GM19463 (cell line): ENCODE data around the gene GLS2.
A peak's percentile ranks its signal among the peaks of the same experiment; 100 is the strongest.
"Not testable (repeated sequence)": the region's sequence is repeated elsewhere in the genome, so short reads cannot be mapped to it uniquely, and the experiment has no call there.

ENCODE experiments used
- ATAC-seq: cut with Tn5 transposase; IDR thresholded peaks from one replicate; pipeline ENCODE4 v1.9.1; 2021; ENCODE audit warnings: mild to moderate bottlenecking, moderate library complexity; ENCODE audit not compliant: unreplicated experiment

Gene GLS2

DNA sequence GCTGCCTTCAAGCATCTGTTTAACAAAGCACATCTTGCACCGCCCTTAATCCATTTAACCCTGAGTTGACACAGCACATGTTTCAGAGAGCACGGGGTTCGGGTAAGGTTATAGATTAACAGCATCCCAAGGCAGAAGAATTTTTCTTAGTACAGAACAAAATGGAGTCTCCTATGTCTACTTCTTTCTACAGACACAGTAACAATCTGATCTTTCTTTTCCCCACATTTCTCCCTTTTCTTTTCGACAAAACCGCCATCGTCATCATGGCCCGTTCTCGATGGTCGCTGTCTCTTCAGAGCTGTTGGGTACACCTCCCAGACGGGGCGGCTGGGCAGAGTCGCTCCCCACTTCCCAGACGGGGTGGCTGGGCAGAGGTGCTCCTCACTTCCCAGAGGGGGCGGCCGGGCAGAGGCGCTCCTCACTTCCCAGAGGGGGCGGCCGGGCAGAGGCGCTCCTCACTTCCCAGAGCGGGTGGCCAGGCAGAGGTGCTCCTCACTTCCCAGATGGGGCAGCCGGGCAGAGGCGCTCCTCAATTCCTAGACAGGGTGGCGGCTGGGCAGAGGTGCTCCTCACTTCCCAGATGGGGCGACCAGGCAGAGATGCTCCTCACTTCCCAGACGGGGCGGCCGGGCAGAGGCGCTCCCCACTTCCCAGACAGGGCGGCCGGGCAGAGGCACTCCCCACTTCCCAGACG lies 5.6 kb upstream of the GLS2 start:
- not testable (repeated sequence) for ATAC-seq

DNA sequence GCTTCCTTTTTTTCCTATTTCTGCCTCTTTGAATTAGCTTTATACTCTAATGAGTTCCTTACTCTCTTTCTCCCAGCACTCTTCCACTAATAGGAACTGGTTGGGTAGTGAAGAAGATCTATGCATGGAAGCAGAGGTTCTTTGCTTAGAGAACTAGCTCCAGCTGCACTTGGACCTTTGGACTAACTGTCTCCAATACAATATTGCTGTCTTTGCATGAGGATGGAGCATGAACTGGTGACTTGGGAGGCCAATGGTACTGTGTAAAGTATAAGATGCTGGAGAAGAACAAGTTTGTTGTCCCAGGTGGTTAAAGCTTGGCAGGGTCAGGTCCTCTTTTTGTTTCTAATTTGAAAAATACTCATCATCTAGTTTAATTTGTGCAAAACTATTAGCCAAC lies 2.4 kb upstream of the GLS2 start:
- ATAC-seq, result no peak

DNA sequence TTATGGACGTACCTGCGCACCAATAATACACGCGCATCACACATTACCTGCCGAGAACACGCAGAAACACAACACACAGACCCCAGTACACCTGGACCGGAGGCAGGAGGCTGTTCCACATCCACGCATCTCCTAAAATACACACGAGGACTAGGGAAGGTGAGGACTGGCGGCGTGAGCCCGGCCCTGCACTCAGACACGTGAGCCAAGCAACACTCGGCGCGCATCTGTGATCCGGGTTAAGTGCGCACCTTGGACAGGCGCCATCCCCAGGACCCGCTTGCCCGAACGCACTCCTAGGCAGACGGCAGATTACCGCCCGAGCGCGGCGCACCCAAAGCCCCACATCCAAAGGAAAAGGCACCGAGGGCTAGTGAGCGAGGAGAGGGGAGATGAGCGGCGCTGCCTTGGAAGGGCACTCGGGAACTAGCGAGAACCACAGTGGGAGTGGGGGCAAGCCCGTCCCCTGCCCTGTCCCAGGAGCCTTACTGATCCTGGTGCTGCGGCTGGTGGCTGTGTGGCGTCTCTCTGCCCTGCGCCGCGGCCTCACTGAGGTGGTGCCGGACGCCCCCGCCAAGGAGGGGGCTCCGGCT lies 417 bp downstream of the GLS2 start:
- ATAC-seq, result peak; percentile 32

DNA sequence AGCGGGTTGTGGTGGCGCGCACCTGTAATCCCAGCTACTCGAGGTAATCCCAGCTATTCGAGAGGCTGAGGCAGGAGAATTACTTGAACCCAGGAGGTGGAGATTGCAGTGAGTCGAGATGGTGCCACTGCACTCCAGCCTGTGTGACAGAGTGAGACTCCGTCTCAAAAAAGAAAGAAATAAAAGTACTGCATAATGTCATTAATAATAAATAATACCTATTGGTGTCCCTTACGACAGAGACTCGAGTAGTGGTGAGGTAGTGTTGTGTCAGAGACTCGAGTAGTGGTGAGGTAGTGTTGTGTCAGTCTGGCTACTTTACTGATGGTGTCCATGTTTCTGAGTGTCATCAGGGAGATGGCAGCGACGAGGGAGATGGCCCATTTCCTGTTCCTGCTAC lies 1.3 kb downstream of the GLS2 start:
- no peak for ATAC-seq

DNA sequence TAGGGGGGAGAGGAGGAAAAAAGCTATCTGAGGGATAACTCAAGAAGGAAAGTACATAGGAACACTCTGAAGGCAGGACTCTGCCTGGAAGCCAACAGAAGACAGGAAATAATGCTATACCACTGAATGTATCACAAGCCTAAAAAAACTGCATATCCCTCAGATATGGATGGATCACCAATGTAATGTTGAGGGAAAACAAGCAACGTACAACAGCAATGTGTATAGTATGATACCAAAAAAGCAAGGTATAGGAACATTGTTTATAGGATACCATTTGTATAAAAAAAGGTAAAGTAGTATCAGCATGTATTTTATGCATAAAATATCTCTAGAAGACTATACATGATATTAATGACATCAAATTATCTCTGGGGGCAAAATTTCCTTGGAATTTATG lies 3.4 kb downstream of the GLS2 start:
- ATAC-seq, result no peak

DNA sequence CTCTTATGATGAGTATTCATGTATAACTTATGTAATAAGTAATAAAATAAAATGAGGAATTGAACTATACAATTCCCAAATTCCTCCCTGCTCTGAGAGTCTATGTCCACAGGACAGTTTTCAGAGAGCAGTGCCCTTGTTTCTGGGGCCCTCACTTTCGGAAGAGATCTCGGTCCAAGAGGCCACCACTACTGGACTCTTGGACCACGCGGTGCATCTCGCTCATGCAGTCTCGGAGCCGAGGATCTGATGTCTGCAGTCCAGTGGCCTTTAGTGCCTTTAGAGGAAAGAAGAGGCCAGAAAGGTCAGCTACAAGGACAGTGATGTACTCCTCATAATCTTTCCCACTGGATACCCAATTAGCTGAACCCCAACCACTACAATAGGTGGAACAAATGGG lies 8.3 kb downstream of the GLS2 start:
- ATAC-seq, result no peak

DNA sequence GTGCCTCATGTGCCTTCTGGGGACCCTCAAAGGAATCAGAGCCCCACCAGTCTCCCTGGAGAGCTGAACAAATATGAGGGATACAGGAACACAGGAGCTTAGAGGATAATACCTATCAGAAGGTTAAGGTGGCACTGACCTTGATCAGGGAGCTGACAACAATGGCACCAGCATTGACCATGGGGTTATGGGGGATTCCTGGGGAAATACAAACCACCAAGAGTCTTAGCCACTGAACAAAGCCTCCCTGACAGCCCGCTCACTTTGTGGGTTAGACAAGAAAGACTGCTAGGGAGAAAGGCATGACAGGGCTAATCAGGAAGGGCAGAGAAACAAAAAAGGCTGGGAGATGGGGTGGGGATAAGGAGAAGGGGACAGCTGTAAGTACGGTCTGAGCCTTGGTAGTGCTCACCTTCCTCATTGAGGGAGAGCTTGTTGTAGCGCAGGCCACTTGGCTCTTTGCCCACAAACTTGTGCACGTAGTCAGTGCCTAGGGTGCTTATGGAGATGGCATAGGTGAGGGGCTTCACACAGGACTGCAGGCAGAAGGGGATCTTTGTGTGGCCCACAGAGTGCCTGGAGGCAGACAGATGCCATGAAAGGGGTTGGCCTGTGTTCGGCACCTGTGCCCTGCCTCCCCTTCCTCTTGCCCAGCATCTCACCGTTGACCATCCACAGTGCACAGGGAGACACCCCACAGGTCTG lies 10.3 kb downstream of the GLS2 start:
- no peak for ATAC-seq

DNA sequence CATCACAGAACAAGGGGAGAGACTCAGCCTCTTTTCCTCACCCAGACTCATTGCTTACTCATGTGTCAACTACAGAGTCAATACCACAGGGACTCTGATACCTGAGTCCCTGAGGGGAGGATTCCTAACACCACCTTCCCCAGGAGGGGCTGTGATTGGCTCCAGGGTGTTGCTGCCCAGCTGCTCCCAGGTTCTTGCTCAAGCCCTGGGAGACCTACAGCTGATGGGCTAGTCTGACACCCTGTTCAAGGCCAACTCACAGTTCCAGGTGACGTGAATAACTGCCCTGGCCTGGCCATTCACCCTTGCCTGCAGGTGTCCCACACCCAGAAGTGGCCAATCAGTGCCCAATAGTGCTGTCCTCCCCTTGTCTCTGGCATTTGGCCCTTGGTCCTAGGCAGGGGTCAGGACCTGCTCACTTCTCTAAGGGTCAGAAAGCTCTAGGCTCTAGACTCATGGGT lies 11.0 kb downstream of the GLS2 start:
- ATAC-seq, result no peak

DNA sequence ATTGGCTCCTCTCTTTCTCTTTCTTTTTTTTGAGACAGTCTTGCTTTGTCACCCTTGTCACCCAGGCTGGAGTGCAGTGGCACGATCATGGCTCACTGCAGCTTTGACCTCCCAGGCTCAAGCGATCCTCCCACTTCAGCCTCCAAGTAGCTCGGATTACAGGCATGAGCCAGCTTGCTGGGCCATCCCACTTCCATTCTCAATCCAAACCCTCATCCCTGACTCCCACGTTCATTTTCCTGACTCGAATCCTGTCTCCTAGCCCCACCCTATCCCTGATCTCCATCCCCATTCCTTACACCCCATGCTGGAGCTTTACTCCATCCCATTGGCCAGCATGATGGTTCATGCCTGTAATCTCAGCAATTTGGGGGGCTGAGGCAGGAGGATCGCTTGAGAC lies 11.8 kb downstream of the GLS2 start:
- no peak for ATAC-seq

DNA sequence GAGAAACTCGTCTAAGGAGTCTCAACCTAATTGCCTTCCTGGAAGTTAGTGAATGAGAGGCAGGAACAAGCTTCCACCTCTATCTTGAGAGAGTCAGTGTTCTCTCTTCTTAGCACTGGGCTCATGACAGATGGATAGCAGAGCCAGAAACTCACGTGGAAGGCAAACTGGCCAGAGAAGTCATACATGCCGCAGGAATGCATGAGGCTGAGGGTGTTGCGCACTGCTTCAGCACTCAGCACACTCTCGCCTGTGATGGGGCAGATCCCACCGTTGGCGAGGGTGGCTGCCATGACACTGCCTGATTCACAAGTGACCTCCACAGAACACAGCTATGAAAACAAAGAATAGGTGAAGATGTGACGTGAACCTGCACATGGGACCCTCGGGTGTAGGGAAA lies 13.6 kb downstream of the GLS2 start:
- no peak for ATAC-seq

DNA sequence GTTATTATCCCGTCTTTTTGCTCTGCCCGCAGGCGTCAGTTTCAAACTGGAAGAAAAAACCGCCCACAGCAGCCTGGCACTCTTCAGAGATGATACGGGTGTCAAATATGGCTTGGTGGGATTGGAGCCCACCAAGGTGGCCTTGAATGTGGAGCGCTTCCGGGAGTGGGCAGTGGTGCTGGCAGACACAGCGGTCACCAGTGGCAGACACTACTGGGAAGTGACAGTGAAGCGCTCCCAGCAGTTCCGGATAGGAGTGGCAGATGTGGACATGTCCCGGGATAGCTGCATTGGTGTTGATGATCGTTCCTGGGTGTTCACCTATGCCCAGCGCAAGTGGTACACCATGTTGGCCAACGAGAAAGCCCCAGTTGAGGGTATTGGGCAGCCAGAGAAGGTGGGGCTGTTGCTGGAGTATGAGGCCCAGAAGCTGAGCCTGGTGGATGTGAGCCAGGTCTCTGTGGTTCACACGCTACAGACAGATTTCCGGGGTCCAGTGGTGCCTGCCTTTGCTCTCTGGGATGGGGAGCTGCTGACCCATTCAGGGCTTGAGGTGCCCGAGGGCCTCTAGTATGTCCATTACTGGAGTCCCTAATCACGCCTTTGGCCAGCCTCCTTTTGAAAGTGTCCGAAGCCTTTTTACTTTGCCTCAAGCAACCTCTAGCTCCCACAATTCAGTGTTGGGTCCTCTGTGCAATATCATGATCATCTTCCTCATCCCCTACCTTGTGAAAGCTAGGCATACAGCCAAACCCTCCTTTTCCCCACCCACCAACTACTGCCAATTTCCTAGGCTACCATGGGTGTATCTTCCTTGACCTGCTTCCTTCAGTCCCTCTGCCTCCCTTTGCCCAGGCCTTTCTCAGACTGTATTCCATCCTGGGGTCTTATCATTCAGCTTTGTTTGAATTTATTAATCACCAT lies 18.7 kb downstream of the GLS2 start:
- ATAC-seq, result no peak

DNA sequence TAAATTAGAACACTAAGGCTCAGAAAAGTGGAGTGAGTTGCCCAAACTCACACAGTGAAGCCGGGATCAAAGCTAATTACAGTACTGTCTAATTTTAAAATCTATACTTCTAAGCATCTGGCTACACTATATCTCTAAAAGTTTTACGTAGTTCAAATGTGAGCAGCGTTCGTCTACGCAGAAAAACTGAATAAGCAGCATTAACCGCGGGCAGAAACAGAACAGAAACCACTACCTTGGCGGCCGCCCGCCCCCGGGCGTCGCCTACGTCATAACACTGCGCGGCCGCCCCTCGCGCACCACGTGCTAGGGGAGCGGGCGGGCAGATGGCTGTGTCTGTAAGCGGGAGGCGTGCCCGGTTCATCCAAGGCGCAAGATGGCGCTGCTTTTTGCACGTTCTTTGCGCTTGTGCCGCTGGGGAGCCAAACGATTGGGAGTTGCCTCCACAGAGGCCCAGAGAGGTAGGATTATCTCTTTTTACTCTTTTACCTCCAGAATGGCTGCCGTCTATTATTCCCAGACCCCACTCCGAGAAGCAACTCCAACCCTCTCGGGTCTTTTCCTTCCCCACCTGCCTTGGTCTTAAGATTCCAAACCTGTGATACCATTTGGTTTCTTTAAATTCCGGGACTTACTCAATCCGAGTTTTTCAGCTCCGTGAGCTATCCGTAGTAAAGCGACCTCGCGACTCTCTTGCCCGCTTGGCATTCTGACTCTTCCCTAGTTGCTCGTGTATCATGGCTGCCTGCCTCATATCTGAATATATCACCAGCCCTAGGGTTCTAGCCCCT lies 19.6 kb downstream of the GLS2 start, which contains the start of gene SPRYD4:
TSS of gene SPRYD4 (plus strand) at position 363 of the 791 bp plus-strand sequence. CDS start at position 377, 14 bp downstream.
- ATAC-seq, result peak; percentile 94

DNA sequence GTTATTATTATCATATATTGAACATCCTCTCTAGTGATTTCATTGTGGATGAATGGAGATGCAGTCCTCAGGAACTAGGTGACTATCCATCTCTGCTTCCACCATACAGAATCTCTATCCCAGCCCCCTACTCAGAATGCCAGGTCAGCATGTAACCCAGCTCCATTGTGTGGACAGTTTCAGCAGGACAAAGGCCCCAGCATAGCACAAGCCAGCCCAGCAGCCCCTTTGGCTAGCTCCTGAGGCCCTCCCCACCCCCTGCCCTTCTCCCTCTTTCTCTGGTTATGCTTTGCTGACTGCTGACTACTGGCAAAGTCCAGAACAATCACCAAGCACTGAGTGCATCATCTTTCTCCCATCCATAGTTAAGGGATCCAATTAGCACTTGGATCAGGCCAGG lies 25.4 kb downstream of the GLS2 start:
- ATAC-seq, result no peak

DNA sequence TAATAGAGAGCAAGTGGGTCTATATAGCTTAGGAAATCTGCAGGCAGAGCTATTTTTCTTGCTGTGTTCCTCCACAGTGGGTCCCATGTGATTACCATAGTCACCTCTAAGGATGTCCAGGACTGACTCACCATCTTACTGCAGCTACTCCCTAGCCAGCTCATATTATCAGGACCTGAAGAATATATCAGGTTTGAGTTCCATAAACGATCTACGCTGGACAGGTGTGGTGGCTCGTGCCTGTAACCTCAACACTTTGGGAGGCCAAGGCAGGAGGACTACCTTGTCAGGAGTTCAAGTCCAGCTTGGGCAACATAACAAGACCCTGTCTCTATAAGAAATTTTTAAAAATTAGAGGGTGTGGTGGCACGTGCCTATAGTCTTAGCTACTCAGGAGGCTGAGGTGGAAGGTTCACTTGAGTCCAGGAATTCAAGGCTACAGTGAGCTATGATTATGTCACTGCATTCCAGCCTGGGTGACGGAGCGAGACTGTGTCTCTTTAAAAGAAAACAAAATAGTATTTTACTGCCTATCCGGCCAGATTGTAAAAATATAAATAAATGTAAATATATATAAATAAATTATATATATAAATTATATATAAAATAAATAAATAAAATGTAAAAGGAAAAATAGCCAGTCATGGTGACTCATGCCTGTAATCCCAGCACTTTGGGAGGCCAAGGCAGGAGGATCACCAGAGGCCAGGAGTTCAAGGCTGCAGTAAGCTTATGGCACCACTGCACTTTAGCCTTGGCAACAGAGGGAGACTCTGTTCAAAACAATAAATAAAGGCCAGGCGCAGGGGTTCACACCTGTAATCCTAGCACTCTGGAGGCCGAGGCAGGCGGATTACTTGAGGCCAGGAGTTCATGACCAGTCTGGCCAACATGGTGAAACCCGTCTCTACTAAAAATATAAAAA lies 26.5 kb downstream of the GLS2 start:
- no peak for ATAC-seq

DNA sequence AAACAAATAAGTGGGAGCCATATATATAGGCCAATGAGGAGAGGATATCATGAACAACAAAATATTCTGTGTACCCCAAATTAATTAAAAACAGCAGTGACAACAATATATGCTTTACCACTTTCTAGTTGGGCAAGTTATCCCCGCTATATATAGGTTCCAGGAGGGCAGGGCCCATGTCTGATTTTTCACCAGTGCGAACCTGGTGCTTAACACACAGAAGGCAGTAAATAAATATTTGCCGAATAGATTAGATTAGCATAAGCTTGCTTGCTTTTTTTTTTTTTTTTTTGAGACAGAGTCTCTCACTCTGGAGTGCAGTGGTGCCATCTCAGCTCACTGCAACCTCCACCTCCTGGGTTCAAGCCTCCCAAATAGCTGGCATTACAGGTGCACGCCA lies 30.1 kb downstream of the GLS2 start:
- ATAC-seq, result no peak

DNA sequence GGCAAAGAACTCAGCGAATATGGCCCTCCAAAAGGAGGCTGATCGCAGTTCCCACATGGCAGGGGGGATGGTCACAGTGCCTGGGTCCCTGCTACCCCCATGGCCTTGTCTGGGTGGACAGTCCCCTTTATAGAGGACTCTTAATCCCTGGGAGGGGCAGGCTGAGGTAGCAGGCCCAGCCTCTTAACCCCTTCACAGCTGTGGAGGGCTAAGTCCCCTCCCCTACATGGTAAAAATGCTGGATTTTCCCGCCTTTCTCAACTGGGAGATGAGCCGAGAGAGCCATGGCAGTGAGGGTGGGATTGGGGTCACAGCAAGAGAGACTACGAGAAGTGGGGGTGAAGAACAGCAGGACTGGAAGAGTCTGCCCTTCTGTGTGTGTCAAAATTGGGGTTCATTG lies 33.4 kb downstream of the GLS2 start, which contains the start of gene MIP:
TSS of gene MIP (minus strand) at position 101 of the 400 bp plus-strand sequence. CDS start at position 57, 44 bp downstream.
- no peak for ATAC-seq

DNA sequence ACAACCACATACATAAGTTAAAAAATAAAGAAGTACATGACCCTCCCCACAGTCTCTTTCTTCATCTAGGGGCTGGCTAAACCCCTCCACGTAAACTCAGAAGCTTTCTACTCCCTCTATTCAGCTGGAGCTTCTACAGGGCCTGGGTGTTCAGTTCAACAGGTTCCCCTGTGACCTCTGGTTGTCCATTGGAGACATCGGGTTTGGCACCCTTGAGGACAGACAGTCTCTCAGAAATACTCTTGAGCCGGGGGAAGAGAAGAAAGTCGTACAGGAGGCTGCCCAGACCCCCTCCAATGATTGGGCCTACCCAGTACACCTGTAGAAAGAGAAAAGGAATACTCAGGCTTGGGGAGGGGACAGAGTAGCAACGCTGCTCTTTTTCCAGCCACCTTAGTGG lies 36.8 kb downstream of the GLS2 start:
- ATAC-seq, result no peak

DNA sequence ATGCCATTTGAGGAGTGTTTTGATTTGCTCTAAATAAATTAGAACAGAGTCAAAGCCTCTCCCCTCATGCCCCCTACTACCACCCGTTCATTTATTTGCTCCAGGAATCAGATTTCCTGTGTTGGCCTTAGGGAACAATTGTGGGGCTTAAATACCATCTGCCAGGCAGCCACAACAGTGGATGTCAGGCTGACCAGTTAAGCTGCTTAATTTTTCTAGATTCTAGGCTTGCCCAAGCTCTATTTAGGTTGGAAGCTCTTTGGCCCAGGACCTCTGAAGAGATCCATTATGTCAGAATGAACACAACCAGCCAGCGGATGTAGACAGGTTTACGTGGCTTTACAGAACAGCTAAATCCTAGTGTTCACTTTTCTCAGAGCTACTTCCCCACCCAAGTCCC lies 37.7 kb downstream of the GLS2 start:
- no peak for ATAC-seq

DNA sequence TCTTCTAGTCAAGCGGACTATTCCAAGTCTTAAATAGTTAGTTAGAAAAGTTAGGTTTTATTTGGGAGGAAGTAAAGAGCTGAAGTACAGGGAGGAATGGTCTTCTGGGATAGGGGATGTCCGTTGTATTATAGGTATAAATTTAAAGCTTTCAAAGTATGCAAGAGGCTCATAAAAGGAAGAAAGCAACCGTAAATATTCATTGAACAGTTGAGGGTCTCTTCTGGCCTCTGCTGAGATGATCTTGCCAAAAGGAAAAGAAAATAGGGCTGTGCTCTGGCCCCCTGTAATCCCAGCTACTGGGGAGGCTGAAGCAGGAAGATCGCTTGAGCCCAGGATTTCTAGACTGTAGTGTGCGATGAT lies 38.4 kb downstream of the GLS2 start:
- no peak for ATAC-seq
